H54 (cell line): ENCODE results near the gene KCNT2.
A peak's percentile ranks its signal among the peaks of the same experiment; 100 is the strongest.

ENCODE experiments used
- DNase-seq: peaks from one replicate; pipeline ENCODE4 v3.0.0; 2011; ENCODE audit warnings: low spot score, mixed read lengths; ENCODE audit not compliant: insufficient read length
- FAIRE-seq: peaks from 3 replicates; lab custom pipeline; 2011; peaks lifted over from hg19 to GRCh38; lab: Jason Lieb, UNC
- POLR2A ChIP-seq: IDR thresholded peaks from 2 replicates; pipeline ENCODE4 v1.6.1; 2011; ENCODE audit warnings: low read depth, mild to moderate bottlenecking, low read length

Gene KCNT2

GRCh38 chr1:196193896-196194559, 414.2 kb downstream of the KCNT2 start:
- no peak for FAIRE-seq
- DNase-seq = no peak
- TF ChIP-seq POLR2A = no peak

GRCh38 chr1:196183941-196184340, 424.3 kb downstream of the KCNT2 start:
- no peak for DNase-seq
- no peak for FAIRE-seq
- no peak for TF ChIP-seq POLR2A

DNA sequence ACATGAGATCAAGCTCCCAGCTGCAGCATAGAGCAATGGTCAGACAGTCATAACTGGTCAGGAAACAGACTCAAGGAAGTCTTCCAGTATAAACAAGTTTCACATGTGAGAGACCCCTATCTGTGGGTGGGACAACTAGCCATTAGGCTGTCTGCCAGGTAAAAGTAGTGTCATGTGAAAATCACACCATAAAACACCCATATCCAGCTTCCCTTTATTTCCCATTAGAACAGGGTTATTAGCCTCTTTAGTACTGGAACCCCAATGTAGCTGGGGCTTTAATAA, 426.7 kb downstream of the KCNT2 start:
- TF ChIP-seq POLR2A = no peak
- DNase-seq = no peak
- no peak for FAIRE-seq

DNA sequence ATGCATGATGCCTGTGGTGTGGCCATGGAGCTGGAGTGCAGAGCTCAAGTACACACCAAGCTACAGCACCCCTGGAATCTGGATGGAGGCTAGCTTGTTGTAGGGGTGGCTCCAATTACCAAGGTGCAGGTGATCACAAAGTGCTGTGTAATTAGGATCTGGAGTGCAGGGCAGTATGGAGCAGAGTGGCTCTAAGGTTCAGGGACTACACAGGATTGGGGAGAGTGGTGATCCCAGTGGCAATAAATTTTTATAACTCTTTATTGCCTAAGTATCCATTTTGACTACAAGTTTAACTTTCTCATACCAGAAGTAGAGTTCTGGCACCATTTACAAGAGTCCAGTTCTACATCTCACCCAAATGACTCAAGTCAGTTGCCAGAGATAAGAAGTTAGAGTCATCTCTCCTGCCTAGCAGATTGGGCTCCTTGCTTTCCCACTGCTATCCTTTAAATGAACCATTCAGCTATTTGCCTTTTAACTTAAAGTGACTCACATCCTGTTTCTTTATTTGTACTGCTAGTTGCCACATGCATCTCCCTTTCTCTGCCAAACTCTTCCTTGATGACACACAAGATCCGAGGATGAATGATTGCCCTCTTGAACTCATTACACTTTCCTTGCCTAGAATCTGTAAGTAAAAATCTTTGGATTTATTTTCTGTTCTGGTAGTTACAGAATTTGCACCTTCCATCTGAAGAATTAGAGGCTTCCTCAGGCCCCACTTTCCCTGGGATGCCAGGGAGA, 427.2 kb downstream of the KCNT2 start:
- no peak for TF ChIP-seq POLR2A
- FAIRE-seq (peak; percentile 94), DNase-seq (peak; percentile 15)

DNA sequence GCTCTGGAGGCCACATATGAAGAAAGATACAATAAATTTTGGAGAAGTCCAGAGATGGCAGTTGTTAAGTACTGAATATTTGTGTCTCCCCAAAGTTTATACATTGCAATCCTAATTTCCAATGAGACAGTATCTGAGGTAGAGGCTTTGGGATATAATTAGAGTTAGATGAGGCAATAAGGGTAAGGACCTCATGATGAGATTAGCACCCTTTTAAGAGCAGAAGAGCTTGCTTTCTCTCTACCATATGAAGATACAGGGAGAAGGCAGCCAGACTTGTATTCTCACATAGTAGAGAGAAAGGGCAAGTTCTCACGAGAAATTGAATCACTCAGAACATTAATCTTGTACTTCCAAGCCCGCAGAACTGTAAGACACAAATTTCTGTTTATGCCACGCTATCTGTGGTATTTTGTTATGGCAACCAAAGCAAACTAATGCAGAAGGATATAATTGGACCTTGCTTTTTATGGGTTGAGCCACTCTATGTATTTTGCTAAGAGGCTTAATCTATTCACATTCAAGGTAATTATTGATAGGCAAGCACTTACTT, 430.1 kb downstream of the KCNT2 start:
- DNase-seq (no peak), FAIRE-seq (no peak)
- no peak for TF ChIP-seq POLR2A
